Stimulated activated CD8-positive, alpha-beta memory T cell treated with anti-CD3 and anti-CD28 coated beads, Interleukin-12 subunit alpha, Interleukin-12 subunit beta, amount 100 ng/mL, for 24 hours (primary cell): Measurements from ENCODE around the gene OVOL3.
"Not testable (repeated sequence)": the region's sequence is repeated elsewhere in the genome, so short reads cannot be mapped to it uniquely, and the experiment has no call there.

Experiments
- DNase-seq: peaks from one replicate; pipeline ENCODE4 v3.0.0-alpha.2; 2020; ENCODE audit errors: extremely low read depth

OVOL3 gene

GRCh38 chr19:36110487-36111199, at the start of gene OVOL3:
TSS of gene OVOL3 (plus strand) at chr19:36111143. CDS start at chr19:36111203, 60 bp downstream.
- no peak for DNase-seq

DNA sequence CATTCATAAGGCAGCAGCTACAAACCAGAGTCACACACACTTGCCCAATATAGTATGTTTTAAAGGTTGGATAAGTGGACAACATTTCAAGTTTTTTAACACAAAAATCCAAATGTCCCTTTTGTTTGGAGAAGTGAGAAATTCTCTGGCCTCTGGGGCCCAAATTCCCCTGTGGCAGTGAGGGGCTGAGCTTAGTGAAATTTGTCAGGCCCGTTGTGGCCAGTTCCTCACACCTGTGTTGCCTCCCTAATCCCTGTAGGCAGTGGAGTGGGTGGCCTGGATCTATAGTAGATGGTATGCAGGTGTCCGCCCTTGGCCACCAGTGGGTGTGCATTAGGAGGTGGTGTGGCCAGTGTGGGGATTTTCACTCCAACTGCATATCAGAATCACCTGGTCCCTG, 49.6 kb upstream of the OVOL3 start:
- no peak for DNase-seq

DNA sequence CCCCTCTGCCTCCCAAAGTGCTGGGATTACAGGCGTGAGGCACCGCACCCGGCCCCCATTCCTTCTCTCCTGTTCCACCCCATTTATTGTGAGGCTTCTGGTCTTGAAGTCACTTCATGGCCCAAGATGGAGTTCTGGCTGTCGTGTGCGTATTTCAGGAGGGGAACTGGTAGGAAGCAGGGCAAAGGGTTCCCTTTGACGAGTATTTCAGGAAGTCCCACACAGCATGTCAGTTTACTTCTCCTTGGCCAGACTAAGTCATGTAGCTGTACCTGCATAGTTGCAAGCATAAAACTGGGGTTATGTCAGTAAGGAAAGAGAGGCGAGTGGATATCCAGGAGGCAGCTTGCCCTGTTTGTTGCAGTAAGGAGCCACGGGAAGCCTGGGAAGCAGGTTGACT, 46.1 kb upstream of the OVOL3 start:
- no peak for DNase-seq

DNA sequence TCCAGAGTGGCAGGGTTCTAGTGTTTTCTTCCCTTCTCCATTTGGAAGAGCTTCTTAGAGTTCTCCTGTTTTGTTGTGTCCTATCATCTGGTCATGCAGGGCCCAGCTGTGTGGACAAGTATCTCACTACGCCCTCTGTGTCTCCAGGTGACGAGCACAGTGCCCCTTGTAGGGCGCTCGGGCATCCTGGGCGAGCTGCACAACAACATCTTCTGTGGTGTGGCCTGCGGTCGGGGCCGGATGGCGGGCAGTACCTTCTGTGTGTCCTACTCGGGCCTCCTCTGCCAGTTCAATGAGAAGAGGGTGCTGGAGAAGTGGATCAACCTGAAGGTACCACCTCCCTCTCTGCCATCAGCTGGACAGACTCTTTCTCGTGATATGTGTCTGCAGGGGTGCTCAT, 43.3 kb upstream of the OVOL3 start:
- DNase-seq = no peak

DNA sequence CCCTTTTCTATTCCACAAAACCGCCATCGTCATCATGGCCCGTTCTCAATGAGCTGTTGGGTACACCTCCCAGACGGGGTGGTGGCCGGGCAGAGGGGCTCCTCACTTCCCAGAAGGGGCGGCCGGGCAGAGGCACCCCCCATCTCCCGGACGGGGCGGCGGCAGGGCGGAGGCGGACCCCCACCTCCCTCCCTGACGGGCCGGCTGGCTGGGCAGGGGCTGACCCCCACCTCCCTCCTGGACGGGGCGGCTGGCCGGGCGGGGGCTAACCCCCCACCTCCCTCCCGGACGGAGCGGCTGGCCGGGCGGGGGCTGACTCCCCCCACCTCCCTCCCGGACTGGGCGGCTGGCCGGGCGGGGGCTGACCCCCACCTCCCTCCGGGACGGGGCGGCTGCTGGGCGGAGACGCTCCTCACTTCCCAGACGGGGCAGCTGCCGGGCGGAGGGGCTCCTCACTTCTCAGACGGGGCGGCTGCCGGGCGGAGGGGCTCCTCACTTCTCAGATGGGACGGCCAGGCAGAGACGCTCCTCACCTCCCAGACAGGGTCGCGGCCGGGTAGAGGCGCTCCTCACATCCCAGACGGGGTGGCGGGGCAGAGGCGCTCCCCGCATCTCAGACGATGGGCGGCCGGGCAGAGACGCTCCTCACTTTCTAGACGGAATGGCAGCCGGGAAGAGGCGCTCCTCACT, 42.0 kb upstream of the OVOL3 start:
- DNase-seq = not testable (repeated sequence)

DNA sequence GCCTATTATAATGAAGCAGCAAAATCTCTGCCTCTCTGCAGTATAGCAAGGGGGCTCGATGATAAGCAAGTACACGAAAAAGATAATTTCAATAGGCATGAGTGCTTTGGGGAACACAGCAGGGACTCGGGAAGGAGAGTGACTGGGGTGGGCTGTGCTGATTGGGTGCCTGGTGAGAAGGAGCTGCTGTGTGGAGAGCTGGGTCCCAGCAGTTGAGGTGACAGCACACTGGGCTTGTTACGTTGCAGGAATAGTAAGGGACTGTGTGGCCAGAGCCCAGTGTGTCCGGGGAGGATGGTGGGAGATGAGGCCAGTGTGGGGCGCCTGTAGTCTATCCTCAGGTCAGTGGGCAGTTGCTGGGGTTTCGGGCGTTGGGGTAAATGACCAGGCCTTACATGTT, 38.9 kb upstream of the OVOL3 start:
- no peak for DNase-seq

- DNase-seq = no peak
These were observed 37.6 kb upstream of the OVOL3 start for GRCh38 chr19:36073121-36073876.

- DNase-seq = no peak
These were observed 31.5 kb upstream of the OVOL3 start for GRCh38 chr19:36079389-36079945.

- no peak for DNase-seq
These were observed 29.6 kb upstream of the OVOL3 start for GRCh38 chr19:36081385-36081784.

DNA sequence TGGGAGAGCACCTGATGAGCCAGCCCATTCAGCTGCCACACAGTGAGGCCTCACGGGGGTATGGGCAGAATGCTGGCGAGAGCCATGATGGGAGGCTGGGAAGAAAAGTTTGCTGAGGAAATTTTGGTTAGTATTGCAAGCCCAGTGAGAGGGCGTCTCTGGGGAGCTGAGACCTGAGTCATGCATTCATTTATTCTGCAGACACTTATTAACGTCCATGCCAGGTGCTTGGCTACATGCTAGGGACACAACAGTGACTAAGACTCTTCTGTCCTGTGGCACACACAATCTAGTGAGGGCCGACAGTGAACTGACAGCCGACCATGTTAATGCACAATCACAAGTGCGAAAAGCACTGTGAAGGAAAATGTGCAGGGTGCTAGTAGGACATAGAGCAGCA, 29.0 kb upstream of the OVOL3 start:
- DNase-seq = no peak

DNA sequence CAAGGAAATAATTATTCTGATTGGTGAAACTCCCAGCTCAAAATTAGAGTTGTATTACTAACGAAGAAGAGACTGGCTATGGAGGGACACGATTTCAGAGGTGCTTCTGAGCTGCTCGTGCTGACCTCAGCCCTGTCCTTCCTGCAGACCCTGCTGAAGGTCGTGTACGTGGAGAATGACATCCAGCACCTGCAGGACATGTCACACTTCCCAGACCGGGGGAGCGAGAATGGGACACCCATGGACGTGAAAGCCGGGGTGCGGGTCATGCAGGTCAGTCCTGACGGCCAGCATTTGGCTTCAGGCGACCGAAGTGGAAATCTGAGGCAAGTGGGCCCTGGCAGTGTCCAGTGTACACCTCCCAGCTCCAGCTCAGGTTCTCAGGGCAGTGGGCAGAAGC, 28.0 kb upstream of the OVOL3 start:
- no peak for DNase-seq

DNA sequence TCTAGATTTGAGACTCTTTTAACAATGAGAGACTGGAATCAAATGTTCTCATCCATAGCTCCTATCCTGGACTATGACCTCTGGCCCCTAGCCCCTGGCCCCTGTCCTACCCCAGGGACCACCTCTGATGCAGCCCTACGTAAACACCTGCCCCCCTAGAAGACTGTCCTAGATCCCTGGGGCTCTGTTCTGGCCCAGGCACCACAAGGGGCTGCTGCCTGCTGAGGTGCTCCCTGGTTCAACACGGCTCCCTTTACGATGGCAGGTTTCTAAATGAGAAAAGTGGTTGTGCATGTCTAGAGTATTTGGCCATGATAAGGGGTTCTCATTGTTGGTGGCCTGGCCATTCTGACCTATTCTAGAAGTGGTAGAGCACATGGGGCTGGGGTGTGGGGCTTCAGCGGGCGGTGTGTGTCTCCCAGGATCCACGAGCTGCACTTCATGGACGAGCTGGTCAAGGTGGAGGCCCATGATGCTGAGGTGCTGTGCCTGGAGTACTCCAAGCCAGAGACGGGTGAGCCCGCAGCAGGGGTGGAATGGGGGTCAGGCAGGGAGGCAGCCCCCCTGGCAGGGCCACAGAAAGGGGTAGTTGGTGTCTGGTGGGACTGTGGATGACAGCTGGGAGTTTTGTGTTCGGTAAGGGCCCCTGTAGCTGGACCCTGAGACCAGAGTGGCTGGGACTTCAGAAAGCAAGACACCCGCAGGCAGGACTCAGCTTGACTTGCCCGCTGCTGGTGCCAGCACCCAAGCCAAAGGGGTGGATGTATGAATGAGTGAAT, 26.5 kb upstream of the OVOL3 start:
- no peak for DNase-seq

DNA sequence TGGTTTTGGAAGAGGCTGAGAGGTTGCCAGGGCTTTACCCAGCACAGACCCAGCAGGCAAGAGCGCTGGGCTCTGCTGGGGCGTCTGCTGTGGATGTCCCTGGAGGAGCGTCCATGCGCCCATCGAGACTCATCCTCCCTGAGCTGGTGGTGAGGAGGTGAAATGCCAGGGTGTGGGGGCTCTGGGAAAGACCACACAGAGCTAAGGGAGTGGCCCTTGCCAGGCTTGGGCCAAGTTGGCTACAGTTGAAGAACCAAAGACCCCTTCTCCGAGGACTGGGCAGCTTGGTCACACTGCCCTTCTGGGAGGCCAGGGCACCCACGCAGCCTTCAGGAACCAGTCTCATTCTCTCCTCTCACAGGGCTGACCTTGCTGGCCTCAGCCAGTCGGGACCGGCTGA, 24.6 kb upstream of the OVOL3 start:
- no peak for DNase-seq

GRCh38 chr19:36089847-36090246, 21.1 kb upstream of the OVOL3 start:
- no peak for DNase-seq

GRCh38 chr19:36090910-36091695, 19.8 kb upstream of the OVOL3 start:
- DNase-seq = no peak

DNA sequence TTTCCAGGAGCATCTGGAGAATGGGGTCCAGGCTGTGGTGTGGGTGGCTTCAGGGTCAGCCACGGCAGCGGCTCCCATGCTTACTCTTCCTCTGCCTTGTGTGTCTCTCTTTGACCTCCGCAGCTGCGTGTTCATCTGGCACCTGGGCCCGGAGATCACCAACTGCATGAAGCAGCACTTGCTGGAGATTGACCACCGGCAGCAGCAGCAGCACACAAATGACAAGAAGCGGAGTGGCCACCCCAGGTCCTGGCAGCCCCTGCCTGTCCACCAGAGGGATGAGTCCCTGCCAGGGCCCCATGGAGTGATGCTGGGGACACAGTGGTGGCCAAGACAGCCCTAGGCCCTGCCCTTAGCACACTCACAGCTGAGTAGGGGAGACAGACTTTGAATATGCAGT, 18.4 kb upstream of the OVOL3 start:
- no peak for DNase-seq

DNA sequence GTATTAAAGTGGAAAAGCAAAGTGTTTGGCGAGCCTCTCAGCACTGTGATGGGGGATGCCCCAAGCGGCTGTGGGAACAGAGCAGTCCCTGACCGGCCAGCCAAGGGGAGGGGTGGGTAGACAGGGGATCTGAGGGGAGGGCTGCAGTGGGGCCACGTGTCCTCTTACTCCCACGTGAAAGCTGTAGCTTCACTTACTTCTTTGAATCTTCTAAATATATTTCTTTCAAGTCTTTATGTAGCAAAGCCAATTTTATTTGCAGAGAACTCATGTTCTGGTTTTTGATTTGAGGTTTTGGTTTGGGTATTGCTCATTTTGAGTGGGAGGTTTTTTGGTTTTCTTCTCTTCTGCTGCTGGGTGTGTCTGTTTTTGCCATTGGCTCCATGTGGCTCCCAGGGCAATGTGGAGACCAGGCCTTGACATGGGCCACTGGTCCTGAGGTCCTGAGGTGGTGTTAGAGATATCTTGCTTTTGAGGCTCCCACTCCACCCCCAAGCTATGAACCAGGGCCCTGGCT, 17.7 kb upstream of the OVOL3 start:
- no peak for DNase-seq

DNA sequence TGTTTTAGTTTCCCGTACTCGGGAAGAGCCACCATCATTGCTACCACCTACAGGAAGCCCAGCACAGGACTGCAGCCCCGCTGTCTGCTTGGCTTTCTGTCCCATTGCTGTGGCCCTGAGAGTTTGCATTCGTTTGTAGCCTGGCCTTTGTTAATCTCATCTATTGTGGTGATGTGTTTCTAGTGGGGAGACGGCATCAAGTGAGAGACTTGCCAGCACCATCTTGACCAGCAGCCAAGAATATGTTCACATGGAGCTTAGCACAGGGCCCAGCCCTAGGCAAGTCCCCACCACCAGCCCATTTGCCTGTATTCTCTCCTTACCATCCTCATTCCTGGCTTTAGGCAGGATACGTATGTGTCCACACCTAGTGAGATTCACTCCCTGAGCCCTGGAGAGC, 17.3 kb upstream of the OVOL3 start:
- no peak for DNase-seq

DNA sequence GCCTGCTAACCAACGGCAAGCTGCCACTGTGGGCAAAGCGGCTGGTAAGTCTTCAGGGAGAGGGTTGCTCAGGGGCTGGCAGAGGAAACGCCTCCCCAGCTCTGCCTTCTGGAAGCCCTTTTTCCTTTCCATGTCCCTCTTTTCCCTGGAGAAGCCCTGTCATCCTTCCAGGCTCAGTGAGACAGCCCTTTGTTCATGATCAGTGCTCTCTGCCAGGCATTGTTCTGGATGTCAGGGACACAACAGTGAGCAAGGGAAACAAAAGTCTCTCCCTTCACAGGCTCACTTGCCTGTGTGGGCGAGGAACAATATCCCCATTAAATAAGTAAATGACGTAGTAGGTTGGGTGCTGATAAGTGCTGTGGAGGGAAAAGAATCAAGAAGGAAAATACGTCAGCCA, 13.9 kb upstream of the OVOL3 start:
- no peak for DNase-seq

GRCh38 chr19:36099166-36099785, 11.7 kb upstream of the OVOL3 start:
- DNase-seq = no peak
